T-cell (primary cell): ENCODE measurements around the gene RPSA. TPM values are rescaled to one million over a fixed set of nuclear protein-coding genes. Genes with fewer than 3 reads are reported as not detected.
A peak's percentile ranks its signal among the peaks of the same experiment; 100 is the strongest.

Experiments used
- ATAC-seq, 4 experiments: fragments of 200-7000 bp in 3 of 4; fragments of 150-1000 bp in 1 of 4; cut with Tn5 transposase; replicated peaks in 1 of 4; 1 replicate in 3 of 4; 2 replicates in 1 of 4; pipeline ENCODE4 v1.10.0; 2021; ENCODE audit warnings: moderate library complexity in 3 of 4, mild to moderate bottlenecking in 2 of 4, moderate number of reproducible peaks in 1 of 4
- CTCF ChIA-PET, 2 donors: fragments of 300-600 bp; sonication (Branson Sonifier 250); formaldehyde crosslinking; loops; one replicate each; lab custom pipeline; 2022; ENCODE audit warnings: antibody characterized with exemption in 2 of 2; lab: Charles Lee
- POLR2A ChIA-PET, 2 donors: fragments of 300-600 bp; sonication (Branson Sonifier 250); formaldehyde crosslinking; loops; one replicate each; lab custom pipeline; 2022; ENCODE audit warnings: antibody characterized with exemption in 2 of 2; lab: Charles Lee
- DNase-seq, 35 experiments: peaks; one replicate each; pipeline versions ENCODE4 v3.0.0 to v3.0.0-alpha.2; 2013 to 2023
- H3K27ac ChIP-seq: one replicate; pipeline ENCODE4 v1.5.1; 2013; ENCODE audit warnings: low read length
- H3K27me3 ChIP-seq, 2 experiments: replicated peaks in 1 of 2; 1 replicate in 1 of 2; 2 replicates in 1 of 2; pipeline versions ENCODE4 v1.6.1 to v1.7.0; 2013; ENCODE audit warnings: low read length in 1 of 2, mixed read lengths in 1 of 2; ENCODE audit not compliant: control insufficient read depth in 2 of 2, insufficient read depth in 2 of 2; ENCODE audit errors: extremely low read depth in 1 of 2
- H3K36me3 ChIP-seq, 2 donors: 1 replicate in 1 of 2; 2 replicates in 1 of 2; pipeline versions ENCODE4 v1.6.1 to v1.7.0; 2013; ENCODE audit warnings: low read length in 1 of 2; ENCODE audit not compliant: control insufficient read depth in 2 of 2, insufficient read depth in 1 of 2; ENCODE audit errors: extremely low read depth in 1 of 2
- H3K4me1 ChIP-seq, 2 experiments: 1 replicate in 1 of 2; 2 replicates in 1 of 2; pipeline versions ENCODE4 v1.6.1 to v1.7.0; 2013; ENCODE audit warnings: low read length in 2 of 2, mixed read lengths in 1 of 2; ENCODE audit not compliant: insufficient read depth in 2 of 2, control insufficient read depth in 1 of 2; ENCODE audit errors: extremely low read depth in 1 of 2
- H3K4me3 ChIP-seq, 2 donors: 1 replicate in 1 of 2; 2 replicates in 1 of 2; pipeline versions ENCODE4 v1.5.1 to v1.7.0; 2013; ENCODE audit warnings: mild to moderate bottlenecking in 2 of 2, low read length in 1 of 2, moderate library complexity in 1 of 2; ENCODE audit not compliant: control insufficient read depth in 1 of 2; ENCODE audit errors: extremely low read depth in 1 of 2
- H3K9me3 ChIP-seq: 2 replicates; pipeline ENCODE4 v1.7.0; 2013
- H3K27ac Mint-ChIP-seq, 2 donors: one replicate each; pipeline ENCODE4 v1.8.0; 2020 to 2021; ENCODE audit warnings: mild to moderate bottlenecking in 2 of 2, mixed read lengths in 2 of 2
- H3K27me3 Mint-ChIP-seq, 2 donors: one replicate each; pipeline ENCODE4 v1.8.0; 2021 to 2022; ENCODE audit warnings: mixed read lengths in 2 of 2
- H3K36me3 Mint-ChIP-seq: one replicate; pipeline ENCODE4 v1.8.0; 2021; ENCODE audit warnings: mixed read lengths
- H3K4me1 Mint-ChIP-seq, 3 donors: one replicate each; pipeline ENCODE4 v1.8.0; 2020 to 2022; ENCODE audit warnings: mixed read lengths in 3 of 3, mild to moderate bottlenecking in 1 of 3
- H3K4me3 Mint-ChIP-seq, 3 donors: one replicate each; pipeline ENCODE4 v1.8.0; 2020 to 2022; ENCODE audit warnings: mild to moderate bottlenecking in 3 of 3, mixed read lengths in 3 of 3, moderate library complexity in 3 of 3
- H3K9me3 Mint-ChIP-seq, 3 donors: one replicate each; pipeline ENCODE4 v1.8.0; 2020 to 2022; ENCODE audit warnings: mixed read lengths in 3 of 3
- WGBS: methylation state at CpG from one replicate; pipeline ENCODE4 v1.1.5; 2013; ENCODE audit warnings: missing lambda C conversion rate; ENCODE audit not compliant: insufficient coverage; 5-methylcytosine and 5-hydroxymethylcytosine counted together
- total RNA-seq, 35 experiments: library from RNA in 6 of 35; stranded (reverse) in 6 of 35; fragments of 120-200 nt in 1 of 35; gene quantifications; one replicate each; pipeline versions ENCODE4 v1.2.1 to v1.2.4 and lab custom pipeline; 2013 to 2026

The RPSA gene
- total RNA-seq, 5 donors from 2014 or later (not counting 1 experiment from before 2014, with no cell fraction given), result 1,722 to 2,107 (median 1,965) TPM

DNA sequence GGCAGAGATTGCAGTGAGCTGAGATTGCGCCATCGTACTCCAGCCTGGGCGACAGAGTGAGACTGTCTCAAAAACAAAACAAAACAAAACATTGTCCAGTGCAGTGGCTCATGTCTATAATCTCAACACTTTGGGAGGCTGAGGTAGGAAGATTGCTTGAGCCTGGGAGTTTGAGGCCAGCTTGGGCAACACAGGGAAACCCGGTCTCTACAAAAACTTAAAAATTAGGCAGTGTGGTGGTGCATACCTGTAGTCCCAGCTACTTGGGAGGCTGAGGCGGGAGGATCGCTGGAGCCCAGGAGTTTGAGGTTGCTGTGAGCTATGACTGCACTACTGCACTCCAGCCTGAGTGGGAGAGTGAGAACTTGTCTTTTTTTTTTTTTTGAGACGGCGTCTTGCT is 33.8 kb downstream of the RPSA start:
- Mint-ChIP-seq H3K4me1 (no peaks in the 10 kb centered on the region), H3K27ac (no peak overlapping the region), H3K9me3 (no peaks in the 10 kb centered on the region), H3K4me3 (no peak overlapping the region), H3K36me3 (no peaks in the 10 kb centered on the region), H3K27me3 (peaks cover 0 to 4% of the 10 kb centered on the region in 2 donors)
- WGBS, result 92% methylated on average over 3 of the region's 8 CpGs
- DNase-seq (no peak), ATAC-seq (no peak)
- no peaks in the 10 kb centered on the region for H3K4me1 ChIP-seq
- H3K36me3 ChIP-seq, result no peaks in the 10 kb centered on the region
- ChIA-PET POLR2A (no interaction called here), CTCF (interaction anchor here in 1 of 2 donors (0.6 kb wide), 1 partner anchor 14 kb away, joined by 4 read pairs; no protein-coding TSS in a partner anchor)
- H3K9me3 ChIP-seq, result no peaks in the 10 kb centered on the region
- no peak overlapping the region for H3K4me3 ChIP-seq
- no peaks in the 10 kb centered on the region for H3K27me3 ChIP-seq
- no peak overlapping the region for H3K27ac ChIP-seq

DNA sequence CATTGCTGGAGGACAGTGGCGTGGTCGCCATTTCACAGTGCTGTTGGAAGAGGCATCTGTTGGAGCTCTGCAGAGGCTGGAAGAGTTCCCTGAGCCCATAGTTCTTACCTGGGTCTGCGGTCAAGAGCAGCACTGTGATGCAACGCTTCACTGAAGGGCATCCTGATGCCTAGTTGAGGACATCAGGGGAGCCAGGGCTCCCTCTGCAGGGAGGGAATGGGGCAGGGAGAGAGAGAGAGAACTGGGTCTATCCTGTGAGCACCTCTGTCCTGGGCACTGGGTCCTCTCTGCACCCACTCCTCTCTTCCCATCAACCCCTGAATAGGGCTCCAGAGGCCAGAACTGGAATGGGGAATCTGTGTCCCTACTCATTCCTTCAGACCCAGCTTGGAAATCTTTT is 37.0 kb downstream of the RPSA start:
- POLR2A ChIA-PET, result no interaction called here
- ATAC-seq (no peak), DNase-seq (no peak)
- H3K4me3 ChIP-seq, result no peak overlapping the region
- H3K4me1 ChIP-seq, result peaks cover 2% of the 10 kb centered on the region in 2 experiments
- Mint-ChIP-seq H3K9me3 (no peaks in the 10 kb centered on the region), H3K27ac (no peak overlapping the region), H3K4me1 (peaks cover 0 to 4% (median 1%) of the 10 kb centered on the region in 3 donors), H3K36me3 (no peaks in the 10 kb centered on the region), H3K4me3 (no peak overlapping the region), H3K27me3 (peaks cover 3 to 5% of the 10 kb centered on the region in 2 donors)
- no peaks in the 10 kb centered on the region for H3K36me3 ChIP-seq
- CTCF ChIA-PET, result no interaction called here
- no peaks in the 10 kb centered on the region for H3K9me3 ChIP-seq
- no peak overlapping the region for H3K27ac ChIP-seq
- WGBS, result 89% methylated on average over 4 of the region's 4 CpGs
- H3K27me3 ChIP-seq, result peaks cover 0 to 2% of the 10 kb centered on the region in 2 experiments

DNA sequence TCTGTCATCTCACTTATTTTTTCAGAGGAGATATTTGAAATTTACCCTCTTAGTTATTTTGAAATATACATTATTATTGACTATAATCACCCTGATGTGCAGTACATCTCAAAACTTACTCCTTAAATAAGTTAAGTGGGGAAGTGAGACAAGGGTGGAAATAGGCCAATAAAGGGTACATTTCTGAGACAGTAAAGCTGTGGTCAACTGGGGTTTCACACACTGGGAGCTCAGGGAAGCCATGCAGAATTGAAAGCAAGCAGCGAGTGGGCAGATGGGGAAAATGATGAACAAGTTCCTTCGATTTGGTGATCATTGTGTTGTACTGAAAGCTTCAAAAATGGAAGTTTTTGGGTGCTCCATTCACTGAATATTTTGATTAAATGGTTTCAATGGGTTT is 39.4 kb downstream of the RPSA start:
- H3K9me3 ChIP-seq, result no peaks in the 10 kb centered on the region
- no peaks in the 10 kb centered on the region for H3K9me3 Mint-ChIP-seq
- no peak overlapping the region for H3K27ac Mint-ChIP-seq
- peaks cover 0 to 2% of the 10 kb centered on the region in 2 experiments for H3K27me3 ChIP-seq
- DNase-seq (no peak), ATAC-seq (no peak)
- H3K4me1 Mint-ChIP-seq, result peaks cover 0 to 4% (median 1%) of the 10 kb centered on the region in 3 donors
- WGBS, result 63% methylated on average over 1 of the region's 2 CpGs
- peaks cover 2% of the 10 kb centered on the region in 2 experiments for H3K4me1 ChIP-seq
- H3K4me3 Mint-ChIP-seq, result no peak overlapping the region
- ChIA-PET POLR2A (no interaction called here), CTCF (interaction anchor here (0.8 to 2.3 kb wide), 4 partner anchors 8 to 53 kb away, joined by 3 to 12 read pairs (median 4); partner anchors contain the start of gene RPSA (in 1 of the 2))
- no peak overlapping the region for H3K4me3 ChIP-seq
- no peaks in the 10 kb centered on the region for H3K36me3 Mint-ChIP-seq
- H3K36me3 ChIP-seq, result no peaks in the 10 kb centered on the region
- H3K27ac ChIP-seq, result no peak overlapping the region
- H3K27me3 Mint-ChIP-seq, result peaks cover 3 to 5% of the 10 kb centered on the region in 2 donors

DNA sequence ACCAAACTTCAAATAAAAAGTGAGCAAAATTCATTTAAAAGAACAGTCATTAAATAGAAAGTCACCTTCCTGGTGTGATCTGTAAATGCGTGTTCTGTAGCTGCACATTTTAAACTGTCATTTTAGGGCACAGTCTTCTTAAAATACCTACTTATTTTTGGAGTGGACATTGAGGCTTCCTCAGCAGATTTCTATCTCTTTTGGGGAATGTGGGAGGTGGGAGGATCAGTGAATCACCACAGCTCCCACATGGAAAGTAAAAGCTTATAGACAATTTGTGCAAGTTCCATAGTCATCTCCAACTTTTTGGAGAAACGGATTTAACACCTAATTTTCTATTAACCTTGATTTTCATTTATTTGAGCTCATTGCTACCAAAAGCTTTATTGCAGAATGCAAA is 39.9 kb downstream of the RPSA start:
- no peak overlapping the region for H3K4me3 ChIP-seq
- H3K27ac Mint-ChIP-seq, result no peak overlapping the region
- H3K4me1 ChIP-seq, result peaks cover 2% of the 10 kb centered on the region in 2 experiments
- no peaks in the 10 kb centered on the region for H3K9me3 Mint-ChIP-seq
- ChIA-PET POLR2A (no interaction called here), CTCF (interaction anchor here (0.9 to 2.3 kb wide), 4 partner anchors 12 to 53 kb away, joined by 3 to 12 read pairs (median 4); partner anchors contain the start of gene RPSA (in 1 of the 2))
- peaks cover 0 to 2% of the 10 kb centered on the region in 2 experiments for H3K27me3 ChIP-seq
- H3K9me3 ChIP-seq, result no peaks in the 10 kb centered on the region
- no peak for DNase-seq
- no peaks in the 10 kb centered on the region for H3K36me3 Mint-ChIP-seq
- peaks cover 3 to 5% of the 10 kb centered on the region in 2 donors for H3K27me3 Mint-ChIP-seq
- no peak overlapping the region for H3K4me3 Mint-ChIP-seq
- peaks cover 0 to 4% (median 1%) of the 10 kb centered on the region in 3 donors for H3K4me1 Mint-ChIP-seq
- no peaks in the 10 kb centered on the region for H3K36me3 ChIP-seq
- no peak overlapping the region for H3K27ac ChIP-seq
- no peak for ATAC-seq
- WGBS, result no CpG with 5 or more reads among the region's 2 CpGs

DNA sequence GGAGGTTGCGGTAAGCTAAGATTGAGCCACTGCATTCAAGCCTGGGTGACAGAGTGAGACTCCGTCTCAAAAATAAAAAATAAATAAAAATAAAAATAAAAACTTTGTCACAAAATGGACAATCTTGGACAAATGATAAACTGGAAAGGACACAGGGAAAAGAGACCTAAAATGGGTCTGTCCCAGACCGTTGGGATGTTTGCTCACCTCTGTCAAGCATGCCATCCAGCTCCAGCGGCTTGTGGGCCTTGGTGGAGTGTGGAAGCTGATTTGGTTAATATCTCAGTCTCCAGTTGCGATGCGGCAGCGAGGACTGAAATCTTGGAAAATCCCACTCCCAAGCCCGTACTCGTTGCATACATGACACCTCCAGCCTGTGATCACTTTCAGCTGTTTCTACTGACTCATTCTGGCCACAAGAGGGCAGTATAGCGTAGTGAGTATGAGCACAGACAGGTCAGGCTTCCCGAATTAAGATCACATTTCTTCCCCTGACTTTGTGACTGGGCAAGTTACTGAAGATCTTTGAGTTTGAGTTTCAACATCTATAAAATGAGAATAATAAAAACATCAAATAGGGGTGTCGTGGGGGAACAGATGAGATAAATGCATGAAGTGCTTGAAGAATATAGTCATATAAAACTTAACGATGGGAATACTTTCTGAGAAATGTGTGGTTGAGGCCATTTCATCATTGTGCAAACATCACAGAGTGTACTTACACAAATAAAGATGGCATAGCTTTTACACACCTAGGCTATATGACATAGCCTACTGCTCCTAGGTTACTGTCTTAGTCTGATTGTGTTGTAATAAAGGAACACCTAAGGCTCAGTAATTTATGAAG is 41.3 kb downstream of the RPSA start:
- ChIA-PET POLR2A (interaction anchor here in 1 of 2 donors (1.3 kb wide), 1 partner anchor 40 kb away, joined by 3 read pairs; no protein-coding TSS in a partner anchor), CTCF (interaction anchor here (0.6 to 2.3 kb wide), 8 partner anchors 11 to 869 kb away, joined by 3 to 12 read pairs (median 3); partner anchors contain the start of gene RPSA (in 1 of the 2))
- no peak overlapping the region for H3K4me3 ChIP-seq
- Mint-ChIP-seq H3K27ac (no peak overlapping the region), H3K4me1 (peaks cover 0 to 4% (median 1%) of the 10 kb centered on the region in 3 donors), H3K4me3 (no peak overlapping the region), H3K9me3 (no peaks in the 10 kb centered on the region), H3K27me3 (peaks cover 3 to 5% of the 10 kb centered on the region in 2 donors), H3K36me3 (no peaks in the 10 kb centered on the region)
- H3K9me3 ChIP-seq, result no peaks in the 10 kb centered on the region
- no CpG with 5 or more reads among the region's 13 CpGs for WGBS
- no peak overlapping the region for H3K27ac ChIP-seq
- ATAC-seq (peak; percentile 74 to 79 (median 76)), DNase-seq (peak in 33 of 35 experiments; percentile 9 to 86 (median 35))
- peaks cover 2% of the 10 kb centered on the region in 2 experiments for H3K4me1 ChIP-seq
- peaks cover 0 to 2% of the 10 kb centered on the region in 2 experiments for H3K27me3 ChIP-seq
- no peaks in the 10 kb centered on the region for H3K36me3 ChIP-seq

DNA sequence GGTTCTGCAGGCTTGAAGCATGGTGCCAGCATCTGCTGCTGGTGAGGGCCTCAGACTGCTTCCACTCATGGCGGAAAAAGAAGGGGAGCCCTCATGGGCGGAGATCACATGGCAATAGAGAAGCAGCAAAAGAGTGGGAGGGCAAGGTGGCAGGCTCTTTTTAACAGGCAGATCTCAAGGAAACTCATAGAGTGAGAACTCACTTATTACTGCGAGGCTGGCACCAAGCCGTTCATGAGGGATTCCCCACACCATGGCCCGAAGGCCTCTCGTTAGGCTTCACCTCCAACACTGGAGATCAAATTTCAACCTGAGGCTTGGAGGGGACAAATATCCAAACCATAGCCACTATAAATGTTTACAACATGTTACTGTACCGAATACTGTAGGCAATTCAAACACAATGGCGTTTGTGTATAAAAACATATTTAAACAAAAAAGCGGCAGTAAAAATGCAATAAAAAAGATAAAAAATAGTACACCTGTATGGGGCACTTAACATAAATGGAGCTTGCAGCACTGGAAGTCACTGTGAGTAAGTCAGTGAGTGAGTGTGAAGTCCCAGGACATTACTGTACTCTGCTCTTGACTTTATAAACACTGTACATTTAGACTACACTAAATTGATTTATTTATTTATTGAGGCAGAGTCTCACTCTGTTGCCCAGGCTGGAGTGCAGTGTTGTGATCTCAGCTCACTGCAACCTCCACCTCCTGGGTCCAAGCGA is 42.1 kb downstream of the RPSA start:
- Mint-ChIP-seq H3K9me3 (no peaks in the 10 kb centered on the region), H3K27me3 (peaks cover 3 to 9% of the 10 kb centered on the region in 2 donors), H3K27ac (no peak overlapping the region), H3K36me3 (no peaks in the 10 kb centered on the region), H3K4me3 (no peak overlapping the region), H3K4me1 (peaks cover 0 to 4% (median 1%) of the 10 kb centered on the region in 3 donors)
- ATAC-seq, result no peak
- CTCF ChIA-PET, result interaction anchor here in 1 of 2 donors (0.6 to 1.4 kb wide), 3 partner anchors 10 to 71 kb away, joined by 3 read pairs; no protein-coding TSS in a partner anchor
- 83% methylated on average over 4 of the region's 10 CpGs for WGBS
- Histone ChIP-seq H3K9me3 (no peaks in the 10 kb centered on the region), H3K36me3 (no peaks in the 10 kb centered on the region), H3K4me1 (peaks cover 2% of the 10 kb centered on the region in 2 experiments), H3K27ac (no peak overlapping the region), H3K4me3 (no peak overlapping the region), H3K27me3 (peaks cover 0 to 2% of the 10 kb centered on the region in 2 experiments)
- DNase-seq, result no peak
- POLR2A ChIA-PET, result no interaction called here
